LHCN-M2 (cell line): Measurements from ENCODE around the gene CRTC2. TPM values are rescaled to one million over a fixed set of nuclear protein-coding genes. Genes with fewer than 3 reads are reported as not detected.
"Not testable (repeated sequence)": the region's sequence is repeated elsewhere in the genome, so short reads cannot be mapped to it uniquely, and the experiment has no call there.

Experiments used
- DNase-seq: peaks from one replicate; pipeline ENCODE4 v3.0.0-alpha.2; 2012; ENCODE audit warnings: low read depth
- total RNA-seq: library from RNA; depleted of rRNA; stranded (reverse); fragments of >200 nt; gene quantifications from 2 replicates; pipeline ENCODE4 v1.2.3, GENCODE V29; 2014

The CRTC2 gene
- total RNA-seq, 1 experiment from 2014 or later: 10.3 TPM

DNA sequence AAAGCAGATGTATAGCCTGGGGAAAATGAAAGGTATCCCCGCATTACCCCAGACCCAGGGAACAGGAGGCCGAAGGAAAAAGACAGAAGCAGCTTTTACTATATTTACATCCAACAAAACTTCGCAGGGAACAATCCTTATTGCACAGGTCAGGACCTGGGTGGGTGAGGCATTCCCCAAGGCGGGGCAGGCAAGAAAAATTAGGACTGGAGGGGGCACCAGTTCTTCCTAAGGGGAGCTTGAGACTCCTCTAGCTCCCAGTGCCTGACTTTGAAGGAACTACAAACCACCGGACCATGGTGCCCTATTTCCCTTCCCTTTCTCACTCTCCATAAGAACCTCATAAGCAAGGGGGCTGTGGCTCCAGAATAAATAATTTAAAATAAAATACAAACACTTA, 29.0 kb downstream of the CRTC2 start:
- DNase-seq: no peak

DNA sequence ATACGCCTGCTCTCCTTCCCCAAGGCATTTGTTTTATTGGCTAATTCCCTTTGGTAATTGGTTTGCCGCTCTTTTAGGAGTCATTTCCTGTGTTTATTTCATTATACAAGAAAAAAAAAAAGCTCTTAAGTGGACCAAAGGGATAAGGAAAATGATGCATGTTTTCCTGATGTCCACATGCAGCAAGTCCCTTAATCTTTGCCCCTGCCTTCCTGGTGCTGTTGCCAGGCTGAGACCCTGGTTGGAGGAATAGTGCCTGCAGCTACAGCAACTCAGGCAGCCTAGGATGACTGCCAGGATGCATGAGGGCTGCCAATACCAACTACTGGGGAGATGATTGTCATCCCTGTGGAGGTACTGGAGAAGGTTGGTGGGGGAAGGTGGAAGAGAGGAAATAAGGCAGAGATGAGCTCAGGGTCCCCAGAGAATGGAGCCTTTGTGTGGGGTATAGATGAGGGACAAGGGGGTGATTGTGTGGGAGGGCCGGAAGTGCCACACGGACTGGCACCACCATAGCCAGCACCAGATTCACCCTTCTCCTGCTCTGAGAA, 29.5 kb downstream of the CRTC2 start:
- no peak for DNase-seq

DNA sequence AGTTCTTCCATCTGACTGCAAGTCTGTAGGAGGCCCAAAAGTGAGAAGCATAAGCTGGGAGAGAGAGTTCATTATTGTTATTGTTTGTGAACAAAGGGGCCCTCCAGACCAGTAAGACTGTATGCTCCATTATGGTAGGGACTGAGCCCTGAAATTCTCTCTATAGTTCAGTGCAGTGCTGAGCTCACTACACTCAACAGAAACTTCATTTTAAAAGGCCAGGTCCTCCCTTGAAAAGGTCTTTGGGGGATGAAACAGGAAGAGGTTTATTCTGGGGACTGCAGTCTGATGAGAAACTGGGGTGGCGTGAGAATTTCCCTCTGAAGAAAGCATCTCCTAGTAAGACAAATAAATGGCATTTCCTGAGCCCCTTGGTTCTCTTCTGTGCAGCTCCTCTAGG, 30.2 kb downstream of the CRTC2 start:
- no peak for DNase-seq

DNA sequence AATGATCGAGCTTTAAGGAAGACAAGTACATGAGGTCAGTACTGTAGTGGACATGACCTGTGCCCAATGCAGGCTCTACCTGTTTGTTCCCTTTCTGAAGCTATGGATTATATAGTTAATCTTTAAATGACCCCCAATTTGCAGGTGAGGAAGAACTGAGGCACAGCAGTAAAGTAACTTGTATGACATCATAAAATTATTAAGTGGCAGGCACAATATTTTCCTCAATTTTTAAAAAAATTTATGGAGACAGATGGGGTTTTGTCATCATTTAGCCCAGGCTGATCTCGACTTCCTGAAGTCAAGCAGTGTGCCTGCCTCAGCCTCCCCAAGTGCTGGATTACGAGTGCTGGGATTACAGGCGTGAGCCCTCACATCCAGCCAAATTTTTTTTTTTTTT, 32.0 kb downstream of the CRTC2 start:
- DNase-seq: no peak

DNA sequence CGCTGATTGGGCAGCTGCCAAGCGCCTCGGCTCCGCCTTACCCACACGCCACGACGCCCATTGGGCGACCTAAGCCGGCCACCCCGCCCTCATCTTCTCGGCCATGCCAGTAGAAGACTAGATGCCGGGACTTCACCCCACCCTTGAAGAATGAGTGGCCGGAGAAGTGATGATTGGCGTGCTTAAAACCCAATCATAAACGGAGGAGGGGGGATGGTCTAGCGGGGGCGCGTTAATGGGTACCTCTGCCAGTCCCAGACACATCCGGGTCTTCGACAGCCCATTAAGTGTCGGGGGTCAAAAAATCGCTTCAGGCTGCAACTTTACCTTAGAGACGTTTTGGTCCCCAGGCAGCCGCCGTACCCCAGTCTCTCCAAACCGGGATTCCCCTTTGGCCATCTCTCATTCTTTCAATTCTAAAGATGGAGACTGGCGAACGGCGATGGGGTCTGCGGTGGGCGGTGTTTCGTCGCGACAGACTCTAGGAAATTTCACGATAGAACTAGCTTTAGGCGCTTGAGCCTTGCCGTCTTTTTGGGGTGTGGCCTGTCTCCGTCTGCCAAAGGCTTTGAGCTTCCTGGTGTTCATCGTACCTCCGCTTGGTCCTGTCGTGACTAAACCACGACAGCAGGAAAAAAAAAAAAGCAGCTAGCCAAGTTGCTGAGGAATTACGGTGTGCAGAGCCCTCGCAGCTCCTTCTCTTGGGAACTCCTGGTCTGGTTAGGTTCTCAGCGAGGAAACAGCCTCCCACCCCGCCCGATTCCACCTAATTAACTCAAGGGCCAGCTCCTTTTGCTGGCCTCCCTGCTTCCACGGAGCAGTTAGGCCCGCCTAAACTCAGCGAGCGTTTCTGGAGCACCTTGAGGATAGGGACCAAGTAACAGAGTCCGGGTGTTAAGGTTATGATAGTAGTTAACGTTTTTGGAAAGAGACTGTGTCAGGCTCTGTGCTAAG, 35.2 kb downstream of the CRTC2 start, which contains the start of gene GATAD2B:
Gene GATAD2B, minus strand, starts transcription at position 1 of the 954 bp plus-strand sequence. CDS start 94,625 bp downstream, outside the sequence.
- peak; percentile 100 for DNase-seq

DNA sequence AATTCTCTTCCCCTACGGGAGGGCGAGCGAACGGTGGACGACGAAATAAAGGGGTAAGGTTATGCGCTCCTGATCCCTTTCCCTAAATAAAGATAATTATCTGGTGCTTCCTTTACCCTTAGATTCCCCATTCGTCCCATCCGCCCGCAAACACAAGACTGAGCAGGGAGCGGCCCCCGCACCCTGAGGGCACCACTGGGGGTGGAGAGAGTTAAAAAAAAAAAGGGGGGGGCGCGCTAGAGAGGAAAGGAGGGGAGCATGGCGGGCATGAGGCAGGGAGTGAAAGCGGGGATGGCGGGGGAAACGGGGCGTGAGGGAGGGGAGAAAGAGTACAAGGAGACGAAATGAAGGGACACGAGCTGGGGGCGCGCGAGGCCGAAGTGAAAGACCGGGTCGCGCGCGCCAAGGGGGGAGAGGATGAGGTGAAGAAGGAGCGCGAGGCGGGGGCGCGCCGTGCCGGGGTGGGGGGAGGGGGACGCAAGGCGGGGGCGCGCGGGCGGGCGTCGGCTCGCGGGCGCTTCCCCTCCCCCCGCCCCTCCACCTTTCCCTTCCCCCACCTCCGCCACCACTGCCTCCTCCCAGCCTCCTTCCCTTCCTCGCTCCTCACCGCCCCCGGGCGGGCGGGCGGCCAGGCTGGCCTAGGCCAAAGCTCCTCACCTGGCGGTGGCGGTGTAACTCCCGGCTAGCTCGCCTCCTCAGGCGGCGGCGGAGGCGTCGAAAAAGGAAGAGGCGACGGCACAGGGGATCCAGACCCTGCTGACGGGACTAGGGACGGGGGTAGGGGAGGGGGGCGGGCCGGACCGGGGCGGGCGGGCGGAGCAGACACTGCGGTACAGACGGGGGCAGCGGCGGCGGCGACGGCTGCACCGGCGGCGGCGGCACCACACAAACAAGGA, 36.1 kb downstream of the CRTC2 start:
- DNase-seq: peak; percentile 19

DNA sequence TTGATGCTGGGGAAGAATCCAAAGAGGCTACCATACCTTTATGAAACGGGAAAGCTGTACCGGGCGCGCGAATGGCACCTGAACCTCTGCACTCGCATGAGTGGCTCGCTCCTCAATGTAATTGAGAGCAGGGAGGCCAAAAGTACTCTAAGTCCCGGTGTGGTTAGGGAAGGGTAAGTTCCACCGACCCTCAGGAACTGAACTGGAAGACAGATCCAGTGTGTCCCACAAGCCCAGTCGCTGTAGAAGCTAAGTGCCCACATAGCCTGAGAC, 36.7 kb downstream of the CRTC2 start:
- DNase-seq: no peak

DNA sequence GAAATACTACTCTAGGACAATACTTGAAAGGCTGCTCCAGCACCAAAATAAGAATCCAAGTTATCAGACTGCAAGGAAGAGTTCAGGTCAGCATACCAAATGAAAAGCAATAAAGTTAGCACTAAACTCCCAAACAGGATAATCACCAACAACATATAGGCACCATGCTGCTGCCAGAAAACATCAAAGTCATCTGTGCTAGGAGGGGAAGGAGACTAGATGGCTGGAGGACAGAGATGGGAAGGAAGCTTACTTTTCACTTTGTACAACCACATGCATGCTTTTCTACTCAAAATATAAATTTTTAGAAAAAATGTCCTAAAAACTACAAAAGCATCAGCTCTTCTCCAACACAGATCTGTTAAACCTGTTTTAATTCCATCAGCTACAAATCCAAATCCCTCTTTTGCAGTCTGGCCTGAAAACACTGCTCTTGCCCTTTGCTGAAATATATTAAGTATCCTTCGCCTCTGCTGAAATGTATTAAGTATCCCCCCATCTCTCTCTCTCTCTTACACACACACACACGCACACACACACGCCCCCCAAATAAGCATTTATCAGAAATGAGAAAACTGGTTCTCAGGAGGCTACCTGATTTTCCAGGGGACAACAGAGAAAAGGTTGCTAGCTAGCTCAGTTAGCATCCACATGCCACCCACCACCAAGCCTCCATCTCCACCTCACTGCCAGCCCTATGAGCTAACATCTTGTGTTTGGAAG, 37.2 kb downstream of the CRTC2 start:
- DNase-seq: no peak

DNA sequence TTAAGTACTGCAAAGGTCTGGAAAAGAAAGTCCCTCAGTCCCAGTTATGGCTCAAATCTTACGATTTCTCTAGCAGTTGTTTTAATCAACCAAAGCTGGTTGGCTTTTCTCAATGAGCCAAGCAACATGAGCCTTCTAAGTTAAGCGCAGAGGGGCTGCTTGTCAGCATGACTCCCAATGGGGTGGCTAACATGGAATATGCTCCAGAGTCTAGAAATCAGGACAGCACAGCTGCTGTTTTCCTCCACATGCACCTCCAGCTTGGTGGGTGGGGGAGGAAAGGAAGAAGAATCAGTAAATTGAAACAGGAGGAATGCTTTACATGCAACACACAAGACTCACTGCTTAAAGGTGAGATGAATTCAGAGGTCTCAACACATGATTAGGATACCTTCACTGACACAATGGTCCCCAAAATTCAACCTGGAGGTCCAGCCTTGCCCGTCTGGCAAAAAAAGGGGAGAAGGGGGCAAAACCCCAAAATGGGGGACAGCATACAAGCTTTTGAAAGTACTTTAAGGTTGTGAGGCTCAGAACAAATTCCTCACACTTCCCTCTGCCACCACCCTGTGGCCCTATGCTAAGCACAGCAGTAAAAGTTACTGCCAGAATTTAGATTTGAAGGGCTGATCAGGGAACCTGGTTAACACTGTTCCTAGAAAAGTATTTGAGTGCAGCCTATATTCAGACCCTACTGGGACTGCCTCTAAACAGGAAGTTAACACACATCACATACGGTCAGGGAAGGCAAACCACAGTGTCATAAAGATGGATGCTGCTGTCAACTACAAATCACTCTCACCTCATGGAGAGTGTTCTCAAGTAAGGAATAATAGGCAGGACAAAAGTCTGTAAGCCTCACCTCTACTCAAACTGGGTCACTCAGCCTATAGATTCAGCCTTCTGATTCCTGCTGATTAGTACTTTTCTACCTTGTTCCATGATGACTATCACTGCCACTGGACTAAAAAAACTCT, 38.2 kb downstream of the CRTC2 start:
- DNase-seq: no peak

DNA sequence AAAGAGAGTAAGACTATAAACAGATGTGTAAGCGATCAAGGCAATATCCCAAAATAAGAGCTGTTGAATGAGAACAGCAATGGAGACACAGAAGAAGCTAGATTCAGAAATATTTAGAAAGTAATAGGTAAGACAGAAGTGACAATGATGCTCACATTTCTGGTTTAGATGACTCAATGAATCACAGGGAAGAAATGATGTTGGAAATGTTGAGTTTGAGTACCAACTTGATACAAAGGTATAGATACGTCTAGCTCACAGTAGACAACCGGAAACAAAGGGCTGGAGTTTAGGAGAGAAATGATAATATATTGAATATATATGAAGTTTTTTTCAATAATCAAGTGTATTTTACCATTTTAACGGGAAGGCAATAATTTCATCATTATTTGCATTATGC, 42.1 kb downstream of the CRTC2 start:
- no peak for DNase-seq

DNA sequence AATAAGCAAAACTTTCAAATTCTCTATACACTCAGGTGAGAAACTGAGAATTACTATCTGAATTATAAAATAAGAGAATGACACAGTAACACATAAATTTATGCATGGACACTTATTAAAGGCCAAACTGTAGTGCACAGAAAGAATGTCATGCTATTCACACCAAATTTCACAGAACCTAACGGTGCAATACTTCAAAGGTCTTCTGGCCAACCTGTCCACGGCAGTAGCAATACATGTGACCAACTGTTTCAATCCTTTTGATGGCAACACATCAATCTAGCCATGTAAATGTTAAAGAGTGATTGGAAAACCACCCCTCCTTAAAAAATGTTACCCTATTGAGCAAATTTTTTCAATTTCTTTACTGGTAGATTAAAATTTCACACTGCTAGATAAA, 46.1 kb downstream of the CRTC2 start:
- no peak for DNase-seq

DNA sequence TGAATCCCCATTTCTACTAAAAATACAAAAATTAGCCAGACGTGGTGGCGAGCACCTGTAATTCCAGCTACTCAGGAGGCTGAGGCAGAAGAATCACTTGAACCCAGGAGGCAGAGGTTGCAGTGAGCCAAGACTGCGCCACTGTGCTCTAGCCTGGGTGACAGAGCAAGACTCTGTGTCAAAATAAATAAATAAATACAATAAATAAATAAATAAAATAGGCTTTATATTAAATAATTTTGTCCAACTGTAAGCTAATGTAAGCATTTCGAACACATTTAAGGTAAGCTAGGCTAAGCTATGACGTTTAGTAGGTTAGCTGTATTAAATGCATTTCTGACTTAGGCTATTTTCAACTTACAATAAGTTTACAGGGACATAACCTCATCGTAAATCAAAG, 47.9 kb downstream of the CRTC2 start:
- not testable (repeated sequence) for DNase-seq

DNA sequence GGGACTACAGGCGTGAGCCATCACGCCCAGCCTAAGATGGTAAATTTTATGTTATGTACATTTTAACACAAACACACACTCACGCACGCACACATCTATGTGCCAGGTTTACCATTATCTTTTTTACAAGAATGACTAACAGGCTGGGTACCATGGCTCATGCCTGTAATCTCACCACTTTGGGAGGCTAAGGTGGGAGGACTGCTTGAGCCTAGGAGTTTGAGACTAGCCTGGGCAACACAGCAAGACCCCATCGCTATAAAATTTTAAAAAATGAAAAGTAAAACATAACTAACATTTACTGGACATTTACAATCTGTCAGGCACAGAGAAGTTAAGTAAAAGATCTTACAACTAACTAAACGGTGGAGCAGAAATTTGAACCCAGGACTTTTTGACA, 50.3 kb downstream of the CRTC2 start:
- no peak for DNase-seq

DNA sequence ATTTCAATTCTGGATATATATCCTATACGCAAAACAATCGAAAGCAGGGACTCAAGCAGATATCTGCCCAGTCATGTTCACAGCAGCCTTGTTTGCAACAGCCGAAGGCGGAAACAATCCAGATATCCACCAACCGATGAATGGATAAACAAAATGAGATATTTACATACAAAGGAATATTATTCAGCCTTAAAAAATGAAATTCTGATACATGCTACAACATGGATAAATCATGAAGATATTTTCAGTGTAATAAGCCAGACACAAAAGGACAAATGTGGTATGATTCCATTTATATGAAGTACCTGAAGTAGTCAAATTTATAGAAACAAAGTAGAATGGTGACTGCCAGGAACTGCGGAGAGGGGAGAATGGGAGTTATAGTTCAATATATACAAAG, 51.3 kb downstream of the CRTC2 start:
- DNase-seq: no peak

DNA sequence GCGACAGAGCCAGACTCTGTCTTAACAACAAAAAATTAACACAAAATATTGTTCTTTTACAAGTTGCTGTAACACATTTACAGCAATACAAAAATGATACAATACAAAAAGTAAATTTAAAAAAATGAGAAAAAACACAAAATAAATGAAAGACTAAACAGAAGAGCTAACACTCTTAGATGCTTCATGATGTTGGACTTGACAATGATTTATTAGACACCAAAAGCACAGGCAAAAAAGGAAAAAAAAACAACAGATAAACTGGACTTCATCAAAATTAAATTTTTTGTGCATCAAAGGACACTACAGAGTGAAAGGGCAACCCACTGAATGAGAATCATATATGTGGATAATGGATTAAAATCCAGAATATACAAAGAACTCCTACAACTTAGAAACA, 52.0 kb downstream of the CRTC2 start:
- no peak for DNase-seq

DNA sequence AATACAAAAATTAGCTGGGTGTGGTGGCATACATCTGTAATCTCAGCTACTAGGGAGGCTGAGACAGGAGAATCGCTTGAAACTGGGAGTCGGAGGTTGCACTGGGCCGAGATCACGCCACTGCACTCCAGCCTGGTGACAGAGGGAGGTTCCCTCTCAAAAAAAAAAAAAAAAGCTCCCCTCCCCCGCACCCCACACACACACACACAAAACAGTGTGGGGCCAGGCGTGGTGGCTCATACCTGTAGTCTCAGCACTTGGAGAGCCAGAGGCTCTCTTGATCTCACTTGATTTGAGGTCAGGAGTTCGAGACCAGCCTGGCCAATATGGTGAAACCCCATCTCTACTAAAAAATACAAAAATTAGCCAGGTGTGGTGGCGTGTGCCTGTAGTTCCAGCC, 52.5 kb downstream of the CRTC2 start:
- not testable (repeated sequence) for DNase-seq

DNA sequence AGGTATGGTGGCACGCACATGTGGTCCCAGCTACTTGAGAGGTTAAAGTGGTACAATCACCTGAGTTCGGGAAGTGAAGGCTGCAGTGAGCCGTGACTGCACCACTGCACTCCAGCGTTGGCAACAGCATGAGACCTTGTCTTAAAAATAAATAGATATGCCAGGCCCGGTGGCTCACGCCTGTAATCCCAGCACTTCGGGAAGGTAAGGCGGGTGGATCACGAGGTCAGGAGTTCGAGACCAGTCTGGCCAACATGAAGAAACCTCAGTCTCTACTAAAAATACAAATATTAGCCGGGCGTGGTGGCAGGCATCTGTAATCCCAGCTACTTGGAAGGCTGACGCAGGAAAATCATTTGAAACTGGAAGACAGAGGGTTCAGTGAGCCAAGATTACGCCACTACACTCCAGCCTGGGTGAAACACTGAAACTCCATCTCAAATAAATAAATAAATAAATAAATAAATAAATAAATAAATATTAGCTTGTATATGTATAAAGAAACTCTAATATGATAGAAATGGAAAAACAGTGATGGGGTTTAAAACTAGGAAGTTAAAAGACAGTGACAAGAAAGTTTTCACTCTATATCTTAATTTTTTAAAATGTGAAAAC, 54.5 kb downstream of the CRTC2 start:
- no peak for DNase-seq

DNA sequence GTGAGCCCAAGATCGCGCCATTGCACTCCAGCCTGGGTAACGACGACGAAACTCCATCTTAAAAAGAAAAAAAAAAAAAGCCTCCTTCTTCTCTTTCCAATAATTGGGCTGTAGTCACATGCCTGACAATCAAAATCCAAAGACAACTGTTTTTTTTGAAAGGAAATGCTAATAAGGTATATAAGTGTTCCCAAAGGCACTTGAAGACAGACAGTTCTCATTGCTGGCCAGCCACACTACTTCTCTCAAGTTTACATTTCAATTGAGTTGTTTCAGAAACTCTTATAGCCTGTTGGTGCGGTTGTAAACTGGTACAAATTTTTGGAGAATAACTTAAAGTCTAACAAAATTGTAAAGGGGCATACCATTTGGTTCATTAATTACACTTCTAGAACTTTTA, 58.9 kb downstream of the CRTC2 start:
- DNase-seq: no peak
